ENCODE data around the gene GNB3. TPM values are rescaled to one million over a fixed set of nuclear protein-coding genes. Genes with fewer than 3 reads are reported as not detected.

GNB3 gene
- total and polyA plus RNA-seq, 9 of the 15 experiments (the other 6 are each of a cell fraction or from before 2014, with no cell fraction given): 1.4 to 5.8 (median 2.0) TPM

- TF ChIP-seq BCLAF1 (IDR thresholded peaks at IDR 0.05; ENCODE audit: borderline replicate concordance in 1 of 2, control insufficient read depth in 1 of 2, low read depth in 2 of 2, low read length in 1 of 2): no peak
Measured at GRCh38 chr12:6828781-6829535, 11.8 kb upstream of the GNB3 start (continued).

GRCh38 chr12:6829536-6830220, 11.0 kb upstream of the GNB3 start:
- Histone ChIP-seq H3K4me3 (peak overlapping the region; percentile 73), H3K79me2 (ENCODE audit: control insufficient read depth, insufficient read depth, low read length) (peaks cover 24% of the 10 kb centered on the region), H3K36me3 (ENCODE audit: control insufficient read depth, insufficient read depth, low read length) (peaks cover 40% of the 10 kb centered on the region; the same call in 1 of the 3 replicates), H3K4me2 (ENCODE audit: insufficient read depth, low read length) (peak overlapping the region; percentile 87), H3K4me1 (replicated peaks in 1 of 2; ENCODE audit: control insufficient read depth in 2 of 2, insufficient read depth in 2 of 2, low read length in 2 of 2) (peaks cover 11 to 51% of the 10 kb centered on the region in 2 experiments; a peak in 4 of 5 replicates), H3K27ac (ENCODE audit: extremely low read depth, low read depth, low read length) (peak overlapping the region; percentile 91), H4K20me1 (replicated peaks; ENCODE audit: control insufficient read depth, insufficient read depth, low read length) (no peaks in the 10 kb centered on the region), H3K9ac (ENCODE audit: insufficient read depth in 1 of 2, low read depth in 2 of 2, low read length in 2 of 2) (peak overlapping the region; percentile 91 to 97), H3K9me3 (replicated peaks; ENCODE audit: control insufficient read depth, insufficient read depth, low read depth, low read length) (no peaks in the 10 kb centered on the region), H2AFZ (ENCODE audit: low read depth, low read length) (peak overlapping the region; percentile 91), H3K9me1 (ENCODE audit: control insufficient read depth, insufficient read depth, low read length) (no peaks in the 10 kb centered on the region), H3K27me3 (ENCODE audit: control insufficient read depth in 2 of 2, insufficient read depth in 2 of 2, low read length in 2 of 2) (no peaks in the 10 kb centered on the region; a peak in 1 of 5 replicates)
- ChIA-PET POLR2A (interaction anchor here (0.7 to 3.2 kb wide), 9 partner anchors 10 to 106 kb away, joined by 3 to 13 read pairs (median 4); partner anchors contain the start of genes COPS7A, MLF2 and PTMS), CTCF (ENCODE audit: low intra/inter-chr PET ratio) (no interaction called here)
- WGBS (ENCODE audit: insufficient coverage, low coverage, missing lambda C conversion rate): 35% methylated on average over 9 of the region's 19 CpGs
- BruUV-seq (replicated peaks): no TSS peak
- intact Hi-C loops (cut with micrococcal nuclease) (loop anchor here (5.0 to 10.0 kb wide), 3 partner anchors 52 to 275 kb away; partner anchors contain the start of gene IFFO1), in situ Hi-C loops (cut with MboI) (no loop called here)
- ATAC-seq (peak; percentile 21), DNase-seq (ENCODE audit: extremely low read depth in 1 of 4, low spot score in 3 of 4) (peak in 3 of 4 experiments; percentile 31 to 35 (median 34)), FAIRE-seq (no peak)
- 0 out of 2 replicates have a peak, but pooled peaks have one; percentile 7 for TF ChIP-seq L3MBTL2 (IDR thresholded peaks at IDR 0.05)
- TF ChIP-seq PRPF4 (IDR thresholded peaks at IDR 0.05; ENCODE audit: insufficient read depth, low read depth, low read length, poor library complexity, severe bottlenecking): no peak
- no peak for TF ChIP-seq ATF2 (CRISPR knock-in tag; IDR thresholded peaks at IDR 0.05)
- TF ChIP-seq ZNF699 (CRISPR knock-in tag; IDR thresholded peaks at IDR 0.05; ENCODE audit: insufficient replicate concordance): no peak
- peak; percentile 74; the same call in 1 of the 2 replicates for TF ChIP-seq CREB3L1 (IDR thresholded peaks at IDR 0.05; ENCODE audit: borderline replicate concordance, low read depth)
- peak; percentile 40; the same call in 1 of the 2 replicates for TF ChIP-seq FOXM1 (IDR thresholded peaks at IDR 0.05; ENCODE audit: low read depth)
- TF ChIP-seq FOXM1 (CRISPR knock-in tag; IDR thresholded peaks at IDR 0.05; ENCODE audit: low read depth): no peak
- peak; percentile 46; the same call in 1 of the 2 replicates for TF ChIP-seq EP400 (IDR thresholded peaks at IDR 0.05)
- TF ChIP-seq KDM5B (IDR thresholded peaks at IDR 0.05; ENCODE audit: insufficient replicate concordance, low read depth, low read length): peak; percentile 17

All from K562 (cell line).